ENCODE measurements around the gene GPR34. TPM values are rescaled to one million over a fixed set of nuclear protein-coding genes. Genes with fewer than 3 reads are reported as not detected.
"Not testable (repeated sequence)": the region's sequence is repeated elsewhere in the genome, so short reads cannot be mapped to it uniquely, and the experiment has no call there.

GPR34 gene
- total and polyA plus RNA-seq, 2 of the 13 experiments (the other 11 are each of a cell fraction or from before 2014, with no cell fraction given), result not detected

GRCh38 chrX:41672643-41673042 is 16.1 kb upstream of the GPR34 start:
- Histone ChIP-seq H3K27ac (ENCODE audit: extremely low read length, insufficient read depth, low read length) (no peak overlapping the region), H3K9me3 (ENCODE audit: low read length) (no peaks in the 10 kb centered on the region), H3K4me3 (replicated peaks in 1 of 3; ENCODE audit: insufficient read depth in 1 of 3, low read depth in 2 of 3, low read length in 3 of 3) (no peak overlapping the region), H3K27me3 (ENCODE audit: control insufficient read depth in 1 of 2, insufficient read depth in 2 of 2, low read length in 2 of 2) (no peaks in the 10 kb centered on the region), H3K9ac (ENCODE audit: insufficient read depth, low read depth, low read length) (no peak overlapping the region), H3K4me2 (ENCODE audit: low read depth, low read length) (no peak overlapping the region), H3K36me3 (replicated peaks in 1 of 2; ENCODE audit: control insufficient read depth in 1 of 2, insufficient read depth in 2 of 2, low read length in 2 of 2) (no peaks in the 10 kb centered on the region), H3K79me2 (ENCODE audit: insufficient read depth, low read length) (no peaks in the 10 kb centered on the region), H4K20me1 (ENCODE audit: insufficient read depth, low read length) (no peaks in the 10 kb centered on the region), H2AFZ (ENCODE audit: low read length) (no peak overlapping the region), H3K4me1 (ENCODE audit: insufficient read depth, low read length) (no peaks in the 10 kb centered on the region)
- DNase-seq (ENCODE audit: low spot score) (no peak), ATAC-seq (no peak), FAIRE-seq (no peak)
- POLR2A ChIA-PET, result no interaction called here
- CTCF ChIA-PET (ENCODE audit: low intra/inter-chr PET ratio, low total read pairs), result no interaction called here
- in situ Hi-C loops (cut with HindIII; ENCODE audit: extremely low pct_ligation_motif_present, low pct_unique_long_range_greater_than_20kb) (no loop called here), intact Hi-C loops (cut with micrococcal nuclease; ENCODE audit: unreplicated experiment) (no loop called here)
- no TSS peak for BruUV-seq (replicated peaks)
- 100% methylated on average over 1 of the region's 1 CpG for WGBS (ENCODE audit: low lambda C conversion rate)
- TF ChIP-seq ELF1 (CRISPR knock-in tag; IDR thresholded peaks at IDR 0.05) (no peak), ATF3 (CRISPR knock-in tag; IDR thresholded peaks at IDR 0.05) (no peak), ZNF362 (CRISPR knock-in tag; IDR thresholded peaks at IDR 0.05; ENCODE audit: borderline replicate concordance) (no peak), ZNF512 (CRISPR knock-in tag; IDR thresholded peaks at IDR 0.05) (no peak), GLI4 (CRISPR knock-in tag; IDR thresholded peaks at IDR 0.05; ENCODE audit: borderline replicate concordance) (no peak), ZNF781 (CRISPR knock-in tag; IDR thresholded peaks at IDR 0.05; ENCODE audit: borderline replicate concordance, not compliant biosample characterization) (no peak), ZNF724P (CRISPR knock-in tag; IDR thresholded peaks at IDR 0.05; ENCODE audit: borderline replicate concordance) (no peak), ZNF589 (CRISPR knock-in tag; conservative IDR thresholded peaks at IDR 0.05) (no peak), ZFP36 (IDR thresholded peaks at IDR 0.05; ENCODE audit: borderline replicate concordance, low read depth, low read length, partially characterized antibody) (no peak), ZNF878 (CRISPR knock-in tag; IDR thresholded peaks at IDR 0.05) (no peak)

- H3K27ac ChIP-seq (ENCODE audit: extremely low read length, insufficient read depth, low read length); CTCF ChIA-PET (ENCODE audit: low intra/inter-chr PET ratio, low total read pairs); H3K9ac ChIP-seq (ENCODE audit: insufficient read depth, low read depth, low read length); H3K4me2 ChIP-seq (ENCODE audit: low read depth, low read length); H3K79me2 ChIP-seq (ENCODE audit: insufficient read depth, low read length); H2AFZ ChIP-seq (ENCODE audit: low read length); H3K4me1 ChIP-seq (ENCODE audit: insufficient read depth, low read length); H3K4me3 ChIP-seq (replicated peaks in 1 of 3; ENCODE audit: insufficient read depth in 1 of 3, low read depth in 2 of 3, low read length in 3 of 3); H3K36me3 ChIP-seq (replicated peaks in 1 of 2; ENCODE audit: control insufficient read depth in 1 of 2, insufficient read depth in 2 of 2, low read length in 2 of 2); POLR2A ChIA-PET; intact Hi-C loops (cut with micrococcal nuclease; ENCODE audit: unreplicated experiment); H4K20me1 ChIP-seq (ENCODE audit: insufficient read depth, low read length); FAIRE-seq; ATAC-seq; BruUV-seq (replicated peaks); in situ Hi-C loops (cut with HindIII; ENCODE audit: extremely low pct_ligation_motif_present, low pct_unique_long_range_greater_than_20kb); H3K27me3 ChIP-seq (ENCODE audit: control insufficient read depth in 1 of 2, insufficient read depth in 2 of 2, low read length in 2 of 2); H3K9me3 ChIP-seq (ENCODE audit: low read length); DNase-seq (ENCODE audit: low spot score): not testable (repeated sequence)
- 98% methylated on average over 15 of the region's 15 CpGs for WGBS (ENCODE audit: low lambda C conversion rate)
These were observed 12.4 kb upstream of the GPR34 start for GRCh38 chrX:41676361-41676760.

Data from HepG2 (cell line).